HG02623 (cell line): Measurements from ENCODE around the gene SNX6.
A peak's percentile ranks its signal among the peaks of the same experiment; 100 is the strongest.
"Not testable (repeated sequence)": the region's sequence is repeated elsewhere in the genome, so short reads cannot be mapped to it uniquely, and the experiment has no call there.

Source experiments
- ATAC-seq: cut with Tn5 transposase; IDR thresholded peaks from one replicate; pipeline ENCODE4 v1.9.1; 2021; ENCODE audit warnings: moderate library complexity; ENCODE audit not compliant: unreplicated experiment

Gene SNX6

DNA sequence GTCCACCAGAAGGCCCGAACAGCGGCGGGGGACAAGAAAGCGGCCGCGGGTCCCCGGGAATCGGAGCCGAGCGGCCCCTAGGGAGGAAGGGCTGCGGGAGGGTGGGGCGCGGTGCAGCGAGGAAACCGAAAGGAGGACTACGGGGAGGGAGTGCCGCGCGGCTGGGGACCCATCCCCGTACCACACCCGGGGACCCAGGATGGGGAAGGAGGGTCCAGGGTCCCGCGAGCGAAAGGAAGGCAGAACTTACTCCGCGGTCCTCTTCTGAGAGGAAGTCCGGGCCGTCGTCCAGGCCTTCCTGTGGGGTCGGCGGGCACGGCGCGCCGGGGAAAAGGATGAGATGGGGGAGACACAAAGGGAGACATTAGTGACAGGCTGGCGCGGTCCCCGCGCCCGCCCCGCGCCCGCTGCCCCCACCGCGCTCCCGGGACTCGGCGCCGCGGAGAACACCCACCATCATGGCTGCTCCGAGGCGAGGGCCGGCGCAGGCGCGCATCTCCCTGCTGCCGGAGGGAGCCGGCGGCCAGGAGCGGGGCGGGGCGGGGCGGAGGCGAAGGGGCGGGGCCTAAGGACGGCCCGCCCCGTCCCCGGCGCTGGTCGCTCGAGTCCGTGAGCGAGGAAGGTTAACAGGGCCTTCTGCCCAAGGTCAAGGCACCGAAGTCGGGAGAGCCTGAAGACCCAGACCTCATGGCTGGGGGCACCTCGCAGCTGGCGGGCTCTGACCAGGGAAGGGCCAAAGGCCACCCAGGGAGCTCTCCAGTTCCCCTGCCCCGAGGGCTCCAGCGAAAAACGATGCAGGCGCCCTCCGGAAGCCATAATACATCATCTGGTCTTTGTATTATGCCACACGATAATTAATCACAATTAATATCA lies at the start of gene SNX6:
SNX6 (minus strand) TSS at position 492 of the 873 bp plus-strand sequence; CDS start at position 460, 32 bp downstream.
- peak; percentile 92 for ATAC-seq

DNA sequence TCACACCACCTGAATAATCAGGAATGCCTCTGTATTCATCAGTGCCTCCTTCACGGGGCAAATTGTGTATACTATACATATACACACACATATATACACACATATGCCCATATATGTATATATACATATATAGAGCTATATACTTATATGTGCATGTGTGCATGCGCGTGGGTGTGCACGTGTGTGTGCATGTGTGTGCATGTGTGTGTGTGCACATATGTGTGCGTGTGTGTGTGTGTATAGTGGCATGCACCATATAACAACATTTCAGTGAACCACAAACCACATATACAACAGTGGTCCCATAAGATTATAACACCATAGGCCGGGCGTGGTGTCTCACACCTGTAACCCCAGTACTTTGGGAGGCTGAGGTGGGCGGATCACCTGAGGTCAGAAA lies 48.8 kb upstream of the SNX6 start:
- no peak for ATAC-seq

DNA sequence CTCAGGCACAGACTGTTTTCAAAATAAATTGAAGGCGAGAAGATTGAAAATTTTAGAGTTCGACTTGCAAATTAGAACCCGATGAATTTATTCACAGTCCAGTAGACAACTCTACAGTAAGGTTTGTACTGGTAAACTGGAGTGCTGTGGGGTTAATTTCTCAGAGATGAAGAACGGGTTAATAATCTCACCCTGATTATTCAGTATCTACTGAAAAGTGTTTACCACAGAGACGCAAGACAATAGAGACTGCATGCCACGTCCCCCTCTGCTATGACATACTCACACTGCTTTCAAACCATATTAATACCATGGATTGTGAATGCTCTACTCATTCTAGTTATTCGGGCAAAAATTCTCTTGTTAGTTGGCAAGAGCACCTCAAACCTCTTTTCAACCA lies 48.4 kb upstream of the SNX6 start:
- ATAC-seq, result no peak

DNA sequence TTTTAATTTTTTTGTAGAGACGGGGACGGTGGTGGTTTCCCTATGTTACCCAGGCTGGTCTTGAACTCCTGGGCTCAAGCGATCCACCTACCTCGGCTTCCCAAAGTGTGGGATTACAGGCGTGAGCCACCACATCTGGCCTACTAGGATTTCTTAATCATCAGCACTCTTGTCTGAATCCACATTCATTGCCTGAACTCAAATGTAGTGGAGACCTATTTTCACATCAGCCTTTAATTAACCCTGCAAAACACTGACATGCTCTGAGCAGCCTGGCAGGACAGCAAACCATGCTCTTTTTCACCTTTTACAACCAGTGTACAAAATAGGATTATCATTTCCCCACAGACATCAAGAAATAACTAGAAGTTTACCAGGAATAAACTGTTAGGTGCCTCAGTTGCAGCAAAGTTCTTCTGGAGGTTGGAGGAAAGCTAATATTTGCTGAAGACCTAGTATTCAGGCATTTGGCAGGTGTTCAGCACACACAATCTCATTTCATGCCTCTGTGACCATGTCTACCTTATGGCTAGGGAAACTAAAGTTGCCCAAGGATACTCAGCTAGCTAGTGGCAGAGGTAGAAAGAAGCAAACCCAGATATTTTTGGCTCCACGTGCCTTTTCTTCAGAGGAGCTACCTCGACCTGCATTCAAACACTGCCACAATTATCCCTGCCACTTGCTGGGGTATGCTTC lies 46.7 kb upstream of the SNX6 start:
- ATAC-seq, result no peak

DNA sequence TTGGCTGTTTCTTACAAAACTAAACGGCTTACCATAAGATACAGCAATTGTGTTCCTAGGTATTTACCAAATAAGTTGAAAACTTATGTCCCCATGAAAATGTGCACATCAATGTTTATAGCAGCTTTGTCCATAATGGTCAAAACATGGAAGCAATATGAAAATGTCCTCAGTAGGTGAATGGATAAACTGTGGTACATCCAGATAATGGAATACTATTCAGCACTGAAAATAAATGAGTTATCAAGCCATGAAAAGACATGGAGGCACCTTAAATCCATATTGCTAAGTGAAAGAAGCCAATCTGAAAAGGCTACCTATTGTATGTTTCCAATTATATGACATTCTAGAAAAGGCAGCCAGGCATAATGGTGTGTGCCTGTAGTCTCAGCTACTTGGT lies 43.8 kb upstream of the SNX6 start:
- no peak for ATAC-seq

DNA sequence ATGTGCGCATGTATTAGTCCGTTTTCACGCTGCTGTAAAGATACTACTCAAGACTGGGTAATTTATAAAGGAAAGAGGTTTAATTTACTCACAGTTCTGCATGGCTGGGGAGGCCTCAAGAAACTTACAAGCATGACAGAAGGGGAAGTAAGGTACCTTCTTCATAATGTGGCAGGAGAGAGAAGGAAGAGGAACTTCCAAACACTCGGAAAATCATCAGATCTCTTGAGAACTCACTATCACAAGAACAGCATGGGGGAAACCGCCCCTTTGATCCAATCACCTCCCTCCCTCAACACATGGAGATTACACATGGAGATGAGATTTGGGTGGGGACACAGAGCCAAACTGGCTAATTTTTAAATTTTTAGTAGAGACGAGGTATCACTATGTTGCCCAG lies 41.8 kb upstream of the SNX6 start:
- no peak for ATAC-seq

DNA sequence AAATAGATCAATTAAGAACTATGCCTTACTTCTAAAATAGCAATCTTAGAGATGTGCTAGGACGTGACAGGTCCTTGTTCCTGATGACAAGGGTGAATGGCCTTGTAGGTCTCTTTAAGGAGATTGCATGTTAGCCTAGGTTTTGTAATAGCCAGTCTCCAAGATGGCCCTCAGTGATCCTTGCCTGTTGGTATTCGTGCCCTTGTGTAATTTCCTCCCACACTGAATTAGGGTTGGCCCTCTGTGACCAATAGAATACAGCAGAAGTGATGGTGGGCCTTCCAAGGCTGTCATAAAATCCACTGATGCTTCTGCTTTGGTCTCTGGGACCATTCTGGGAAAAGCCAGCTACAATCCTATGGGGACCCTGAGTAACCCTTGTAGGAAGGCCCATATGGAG lies 38.2 kb upstream of the SNX6 start:
- no peak for ATAC-seq

DNA sequence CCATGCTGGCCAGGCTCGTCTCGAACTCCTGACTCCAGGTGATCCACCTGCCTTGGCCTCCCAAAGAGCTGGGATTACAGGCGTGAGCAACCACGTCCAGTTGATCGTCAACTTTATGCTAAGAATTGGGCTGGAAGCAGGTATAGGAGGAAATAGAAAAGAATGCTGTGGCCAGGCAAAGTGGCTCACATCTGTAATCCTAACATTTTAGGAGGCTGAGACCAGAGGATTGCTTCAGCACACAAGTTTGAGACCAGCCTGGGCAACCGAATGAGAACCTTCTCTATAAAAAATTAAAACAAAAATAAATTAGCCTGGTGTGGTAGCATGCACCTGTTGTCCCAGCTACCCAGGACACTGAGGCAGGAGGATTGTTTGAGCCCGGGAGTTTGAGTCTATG lies 37.1 kb upstream of the SNX6 start:
- ATAC-seq, result no peak

DNA sequence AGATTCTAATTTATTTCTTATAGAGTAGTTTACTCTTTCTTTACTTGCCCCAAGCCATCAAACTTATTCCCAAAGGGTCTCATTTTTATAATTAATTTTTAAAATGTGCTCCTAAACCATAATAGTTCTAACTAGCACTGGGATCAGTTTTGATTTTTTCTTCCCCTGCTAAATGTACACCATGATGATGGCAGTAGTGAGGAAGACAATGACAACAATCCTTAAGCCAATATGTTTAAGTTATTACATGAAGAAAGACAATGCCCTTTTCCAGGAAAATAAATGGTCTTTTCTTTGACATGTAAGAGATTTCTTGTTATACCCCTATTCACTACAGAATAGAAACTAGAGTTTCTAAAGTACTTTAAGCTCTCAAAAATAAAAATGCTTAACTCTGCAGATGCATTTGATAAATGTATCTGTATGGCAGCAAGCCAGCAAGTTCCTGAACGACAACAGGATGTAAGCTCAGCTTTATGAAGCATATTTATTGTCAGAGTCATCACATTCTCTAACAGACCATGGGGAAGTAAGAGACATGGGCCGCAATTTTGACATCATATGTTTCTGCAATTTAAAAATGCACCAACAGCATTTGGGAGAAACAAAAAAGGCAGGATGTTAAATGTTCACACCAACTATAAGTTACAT lies 36.0 kb upstream of the SNX6 start:
- ATAC-seq, result no peak

DNA sequence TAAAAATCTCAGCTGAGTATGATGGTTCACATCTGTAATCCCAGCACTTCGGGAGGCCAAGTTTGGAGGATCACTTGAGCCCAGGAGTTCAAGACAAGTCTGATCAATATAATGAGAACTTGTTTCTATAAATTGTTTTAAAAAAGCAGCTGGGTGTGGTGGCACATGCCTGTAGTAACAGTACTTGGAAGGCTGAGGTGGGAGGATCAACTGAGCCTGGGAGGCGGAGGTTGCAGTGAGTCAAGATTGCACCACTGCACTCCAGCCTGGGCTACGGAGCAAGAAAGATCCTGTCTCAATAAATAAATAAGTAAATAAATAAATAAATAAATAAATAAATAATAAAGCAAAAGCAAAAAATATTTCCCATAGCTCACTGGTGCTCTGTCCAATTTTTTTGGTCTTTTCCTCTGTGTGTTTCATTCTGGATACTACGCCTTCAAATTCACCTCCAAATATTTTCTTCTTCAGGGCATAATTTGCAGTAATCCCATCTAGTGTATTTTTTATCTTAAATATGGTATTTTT lies 32.7 kb upstream of the SNX6 start:
- no peak for ATAC-seq

DNA sequence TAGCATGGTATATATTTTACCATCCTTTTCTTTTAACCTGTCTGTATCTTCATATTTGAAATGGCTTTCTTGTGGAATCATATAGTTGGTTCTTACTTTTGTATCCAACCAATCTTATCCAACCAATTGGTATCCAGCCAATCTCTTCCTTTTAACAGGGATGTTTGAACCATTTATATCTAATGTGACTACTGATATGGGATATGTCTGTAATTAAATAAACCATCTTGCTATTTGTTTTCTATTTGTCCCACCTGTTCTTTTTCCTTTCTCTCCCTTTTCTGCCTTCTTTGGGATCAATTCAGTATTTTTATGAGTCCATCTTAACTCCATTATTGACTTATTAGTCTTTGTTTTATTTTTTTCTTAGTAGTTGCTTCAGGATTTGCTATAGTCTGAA lies 30.8 kb upstream of the SNX6 start:
- no peak for ATAC-seq

DNA sequence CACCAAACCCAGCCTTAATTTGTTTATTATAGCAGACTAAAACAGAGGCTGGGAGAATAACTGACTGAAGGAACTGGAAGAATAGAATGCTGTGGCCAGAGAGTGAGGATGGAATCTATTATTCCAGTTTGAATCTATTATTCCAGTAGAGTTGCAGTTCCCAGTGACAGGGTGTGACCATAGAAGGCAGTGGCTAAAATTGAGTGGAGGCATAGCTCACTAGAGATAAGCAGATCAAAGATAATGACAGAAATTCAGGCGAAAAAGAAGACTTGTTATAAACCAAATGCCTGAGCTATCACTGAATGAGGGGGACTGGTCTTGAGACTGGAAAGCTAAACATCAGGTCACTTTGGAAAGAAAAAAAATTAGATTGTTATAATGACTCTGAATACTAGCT lies 26.0 kb upstream of the SNX6 start:
- no peak for ATAC-seq

DNA sequence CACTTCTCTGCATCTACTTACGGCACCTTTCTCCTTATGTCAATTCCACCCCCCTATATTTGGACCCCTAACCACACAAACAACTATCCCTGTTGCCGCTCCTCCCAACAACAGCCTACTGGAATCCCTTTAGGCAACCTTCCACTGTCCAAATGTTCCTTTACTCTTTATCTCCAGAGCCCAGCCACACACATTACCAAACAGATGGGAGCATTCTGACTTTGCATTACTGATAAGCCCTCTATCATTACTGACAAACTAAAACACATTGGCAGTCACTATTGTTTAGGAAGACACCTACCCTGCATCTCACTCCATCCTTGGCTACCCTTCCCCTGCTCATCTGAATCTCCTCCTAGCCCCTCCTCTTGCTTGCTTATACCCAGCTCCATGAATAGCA lies 23.1 kb upstream of the SNX6 start:
- not testable (repeated sequence) for ATAC-seq

DNA sequence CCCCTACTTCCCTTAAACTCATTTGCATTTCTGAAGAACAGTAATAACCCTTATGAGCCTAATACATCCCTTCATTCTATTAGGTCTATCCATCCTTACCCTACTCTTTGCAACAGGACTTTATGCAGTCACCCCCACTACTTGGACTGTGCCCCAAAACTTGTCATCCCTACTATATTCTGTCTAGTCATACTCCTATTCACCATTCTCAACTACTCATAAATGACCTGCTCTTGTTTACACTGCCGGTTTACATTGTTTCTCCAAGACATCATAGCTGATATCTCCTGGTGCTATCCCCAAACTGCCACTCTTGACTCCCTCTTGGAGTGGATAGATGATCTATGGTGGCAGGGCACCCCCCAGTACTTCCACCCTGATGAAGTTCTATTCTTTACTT lies 22.4 kb upstream of the SNX6 start:
- ATAC-seq, result not testable (repeated sequence)

DNA sequence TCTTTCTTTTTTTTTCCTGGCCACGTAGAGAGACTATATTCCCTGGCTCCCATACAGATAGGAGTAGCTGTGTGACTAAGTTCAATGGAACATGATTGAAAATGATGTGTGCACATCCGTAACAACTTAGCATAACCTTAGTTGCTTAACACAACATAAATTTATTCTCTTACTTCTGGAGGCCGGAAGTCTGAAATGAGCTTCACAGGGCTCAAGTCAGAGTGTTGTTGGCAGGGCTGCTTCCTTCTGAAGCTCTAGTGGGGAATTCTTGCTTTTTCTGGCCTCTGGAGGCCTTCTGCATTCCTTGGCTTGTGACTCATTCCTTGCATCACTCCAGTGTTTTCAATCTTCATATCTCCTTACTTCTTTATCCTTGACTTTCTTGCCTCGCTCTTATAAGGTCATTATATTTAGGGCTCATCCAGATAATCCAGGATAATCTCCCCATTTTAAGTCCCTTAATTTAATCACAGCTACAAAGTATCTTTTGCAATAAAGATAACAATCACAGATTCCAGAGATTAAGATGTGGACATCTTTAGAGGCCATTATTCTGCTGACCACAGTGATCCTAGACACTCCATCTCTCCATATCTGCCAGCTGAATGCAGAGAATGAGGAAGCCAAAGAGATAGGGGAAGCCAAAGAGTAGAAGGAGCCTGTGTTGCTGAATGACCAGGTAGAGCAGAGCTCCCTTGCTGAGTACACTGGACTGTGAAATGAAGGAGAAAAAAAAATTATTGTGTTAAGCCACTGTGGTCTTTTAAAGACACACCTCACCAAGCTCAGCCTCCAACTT lies 21.0 kb upstream of the SNX6 start:
- no peak for ATAC-seq

DNA sequence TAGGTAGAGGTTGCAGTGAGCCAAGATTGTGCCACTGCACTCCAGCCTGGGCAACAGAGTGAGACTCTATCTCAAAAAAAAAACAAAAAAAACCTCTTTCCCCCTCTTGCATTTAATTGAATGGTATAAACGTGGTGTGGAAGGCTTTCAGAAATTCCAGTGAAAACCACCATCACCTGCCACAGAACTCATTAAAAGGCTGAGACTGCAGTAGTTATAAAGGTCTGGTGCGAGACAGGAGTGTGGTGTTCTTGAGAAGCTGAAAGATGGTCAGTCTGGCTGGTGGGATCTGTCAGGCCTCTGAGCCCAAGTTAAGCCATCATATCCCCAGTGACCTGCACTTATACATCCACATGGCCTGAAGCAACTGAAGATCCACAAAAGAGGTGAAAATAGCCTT lies 20.1 kb upstream of the SNX6 start:
- ATAC-seq, result not testable (repeated sequence)

DNA sequence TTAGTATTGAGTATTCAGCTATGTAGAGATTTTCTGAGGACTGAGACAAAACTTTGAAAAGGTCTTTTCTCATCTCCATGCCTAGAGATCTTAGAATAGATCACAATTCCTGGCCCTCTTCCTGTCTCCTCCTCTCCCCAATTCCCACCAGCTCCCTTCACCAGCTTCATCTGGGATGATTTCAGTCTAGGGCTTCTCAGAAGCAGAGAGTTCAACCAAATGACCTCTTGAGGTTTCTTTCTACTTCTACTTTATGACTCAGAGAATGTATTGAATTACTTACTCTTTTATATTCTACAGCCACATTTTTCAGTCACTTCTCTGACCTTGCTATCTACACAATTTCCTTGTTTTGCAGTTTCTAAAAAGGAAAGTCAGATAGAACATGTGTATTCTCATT lies 19.4 kb upstream of the SNX6 start:
- no peak for ATAC-seq

DNA sequence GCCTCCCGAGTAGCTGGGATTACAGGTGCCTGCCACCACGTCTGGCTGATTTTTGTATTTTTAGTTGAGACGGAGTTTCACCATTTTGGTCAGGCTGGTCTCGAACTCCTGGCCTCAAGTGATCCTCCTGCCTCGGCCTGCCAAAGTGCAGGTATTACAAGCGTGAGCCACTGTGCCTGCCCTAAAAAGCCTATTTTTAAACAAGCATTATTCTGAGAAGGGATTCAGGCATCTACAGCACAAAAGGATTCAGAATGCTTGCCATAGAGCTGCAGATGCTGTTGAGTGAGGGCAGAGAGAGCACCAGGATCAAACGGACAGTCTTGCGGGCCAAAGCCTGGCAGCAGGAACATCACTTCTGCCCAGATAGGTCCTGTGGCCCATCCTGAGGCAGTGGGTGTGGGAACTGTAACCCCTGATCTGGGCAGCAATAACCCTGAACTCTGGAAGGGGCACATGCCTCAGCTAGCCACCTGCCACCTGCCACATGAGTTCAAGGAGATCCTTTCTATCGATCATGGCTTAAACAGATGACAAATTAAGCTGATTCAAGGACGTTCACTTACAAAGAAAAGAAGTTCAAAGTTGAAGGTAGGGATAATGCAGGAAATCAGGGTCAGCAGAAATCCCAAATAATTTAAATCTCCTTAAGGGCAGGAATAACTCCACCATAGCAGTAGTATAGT lies 16.8 kb upstream of the SNX6 start:
- no peak for ATAC-seq

DNA sequence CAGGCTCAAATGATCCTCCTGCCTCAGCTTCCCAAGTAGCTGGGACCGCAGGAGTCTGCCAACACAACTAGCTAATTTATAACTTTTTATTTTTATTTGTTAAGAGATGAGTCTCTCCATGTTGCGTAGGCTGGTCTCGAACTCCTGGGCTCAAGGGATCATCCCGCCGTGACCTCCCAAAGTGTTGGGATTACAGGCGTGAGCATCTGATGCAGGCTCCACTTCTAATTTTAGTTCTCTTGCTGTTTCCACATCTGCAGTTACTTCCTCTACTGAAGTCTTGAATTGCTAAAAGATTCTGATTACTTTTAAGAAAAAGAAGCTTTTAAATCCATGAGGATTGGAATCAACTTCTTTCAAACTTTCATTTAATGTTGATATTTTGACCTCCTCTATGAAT lies 13.4 kb upstream of the SNX6 start:
- no peak for ATAC-seq

DNA sequence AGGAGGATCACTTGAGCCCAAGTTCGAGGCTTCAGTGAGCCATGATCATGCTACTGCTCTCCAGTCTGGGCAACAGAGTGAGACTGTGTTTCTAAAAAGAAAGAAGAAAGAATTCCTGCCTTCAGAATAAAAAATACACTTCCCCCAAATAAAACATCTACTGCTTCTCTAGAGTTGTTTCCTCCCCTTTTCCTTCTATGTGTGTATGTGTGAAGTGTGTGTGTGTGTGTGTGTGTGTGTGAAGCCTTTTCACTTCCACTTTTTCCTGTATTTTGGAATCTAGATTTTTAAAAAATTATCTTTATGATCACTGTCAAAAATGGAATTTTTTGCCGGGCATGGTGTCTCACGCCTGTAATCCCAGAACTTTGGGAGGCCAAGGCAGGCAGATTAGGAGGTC lies 12.6 kb upstream of the SNX6 start:
- no peak for ATAC-seq
